ENCODE results near the gene GAK.
"Not testable (repeated sequence)": the region's sequence is repeated elsewhere in the genome, so short reads cannot be mapped to it uniquely, and the experiment has no call there.

DNA sequence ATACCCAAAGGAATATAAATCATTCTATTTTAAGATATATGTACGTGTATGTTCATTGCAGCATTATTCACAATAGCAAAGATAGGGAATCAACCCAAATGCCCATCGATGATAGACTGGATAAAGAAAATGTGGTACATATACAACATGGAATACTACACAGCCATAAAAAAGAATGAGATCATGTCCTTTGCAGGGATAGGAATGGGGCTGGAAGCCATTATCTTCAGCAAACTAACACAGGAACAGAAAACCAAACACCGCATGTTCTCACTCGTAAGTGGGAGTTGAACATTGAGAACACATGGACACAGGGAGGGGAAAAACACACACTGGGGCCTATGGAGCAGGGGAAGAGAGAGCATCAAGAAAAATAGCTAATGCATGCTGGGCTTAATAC, 125.1 kb downstream of the GAK start:
- not testable (repeated sequence) for TF ChIP-seq EP300 (IDR thresholded peaks at IDR 0.05); CTCF (IDR thresholded peaks at IDR 0.05); POLR2AphosphoS5 (IDR thresholded peaks at IDR 0.05); POLR2A (IDR thresholded peaks at IDR 0.05; ENCODE audit: low read depth)

Data from esophagus muscularis mucosa (tissue), 4 donors.